Stimulated activated naive CD4-positive, alpha-beta T cell treated with Interleukin-2 at 50 U/mL for 16 hours (primary cell): ENCODE measurements around the gene CCR5AS.
"Not testable (repeated sequence)": the region's sequence is repeated elsewhere in the genome, so short reads cannot be mapped to it uniquely, and the experiment has no call there.

Source experiments
- DNase-seq: peaks from one replicate; lab custom pipeline; 2025; lab: John Stamatoyannopoulos, UW

The CCR5AS gene

DNA sequence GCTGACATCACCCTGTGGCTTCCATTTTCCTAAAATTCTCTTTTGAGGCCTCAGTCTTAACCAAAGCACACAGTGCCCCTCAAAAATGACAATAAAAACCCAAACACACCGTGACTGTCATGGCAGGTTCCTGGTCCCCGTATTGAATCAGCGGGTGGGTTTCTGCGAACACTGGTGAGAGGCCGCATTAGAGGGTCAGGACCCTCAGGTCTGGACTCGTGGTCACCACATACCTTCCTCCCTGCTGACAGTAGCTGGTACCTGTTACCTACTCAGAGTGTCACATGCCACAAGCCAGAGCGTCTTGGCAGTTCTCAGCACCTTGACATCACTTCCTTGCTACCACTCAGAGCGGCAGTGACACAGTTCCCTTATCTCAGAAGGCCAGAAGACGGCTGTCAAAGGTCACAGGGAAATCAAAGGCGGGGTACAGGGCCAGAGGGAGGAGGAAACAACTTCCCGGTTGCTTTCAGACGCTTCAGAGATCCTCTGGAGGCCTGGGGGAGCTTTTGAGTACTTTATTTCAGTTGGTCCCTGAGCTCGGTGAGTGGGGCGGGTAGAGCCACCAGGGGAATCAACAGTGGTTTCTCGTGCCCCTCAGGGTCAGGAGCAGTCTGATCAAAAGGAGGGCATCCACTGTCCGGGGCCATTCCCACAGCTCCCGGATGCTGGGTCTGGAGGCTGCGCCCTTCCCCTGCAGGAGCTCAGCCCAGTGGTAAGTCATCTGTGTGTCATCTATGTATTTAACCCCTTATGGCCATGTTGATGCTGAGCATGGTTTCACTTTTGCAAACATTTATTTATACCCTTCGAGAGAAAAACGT is at the start of gene CCR5AS, which contains the start of gene CCRL2:
Gene CCR5AS (minus strand): TSS at position 279 of the 824 bp plus-strand sequence.
Gene CCRL2 (plus strand): TSS at position 472 of the 824 bp plus-strand sequence. CDS start 821 bp downstream, outside the sequence.
- no peak for DNase-seq

DNA sequence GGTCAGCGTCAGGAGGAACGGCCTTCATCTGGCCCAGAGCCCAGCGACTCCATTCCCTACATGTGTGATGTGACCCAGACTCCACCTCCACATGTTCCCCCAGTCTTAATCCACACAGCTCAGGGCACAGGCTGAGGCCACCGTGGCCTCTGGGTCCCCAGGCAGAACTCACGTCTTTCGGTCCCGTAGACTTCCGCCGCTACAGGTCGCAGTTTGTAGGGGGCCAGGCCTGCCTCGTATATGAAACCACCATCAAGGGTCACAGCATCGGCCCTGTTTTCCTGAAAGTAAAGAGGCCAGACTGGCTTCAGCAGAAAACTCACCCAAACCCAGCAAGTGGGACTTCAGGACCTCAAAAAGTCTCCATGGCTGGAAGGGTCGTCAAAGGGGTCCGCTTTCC is 49.3 kb upstream of the CCR5AS start:
- DNase-seq = no peak

DNA sequence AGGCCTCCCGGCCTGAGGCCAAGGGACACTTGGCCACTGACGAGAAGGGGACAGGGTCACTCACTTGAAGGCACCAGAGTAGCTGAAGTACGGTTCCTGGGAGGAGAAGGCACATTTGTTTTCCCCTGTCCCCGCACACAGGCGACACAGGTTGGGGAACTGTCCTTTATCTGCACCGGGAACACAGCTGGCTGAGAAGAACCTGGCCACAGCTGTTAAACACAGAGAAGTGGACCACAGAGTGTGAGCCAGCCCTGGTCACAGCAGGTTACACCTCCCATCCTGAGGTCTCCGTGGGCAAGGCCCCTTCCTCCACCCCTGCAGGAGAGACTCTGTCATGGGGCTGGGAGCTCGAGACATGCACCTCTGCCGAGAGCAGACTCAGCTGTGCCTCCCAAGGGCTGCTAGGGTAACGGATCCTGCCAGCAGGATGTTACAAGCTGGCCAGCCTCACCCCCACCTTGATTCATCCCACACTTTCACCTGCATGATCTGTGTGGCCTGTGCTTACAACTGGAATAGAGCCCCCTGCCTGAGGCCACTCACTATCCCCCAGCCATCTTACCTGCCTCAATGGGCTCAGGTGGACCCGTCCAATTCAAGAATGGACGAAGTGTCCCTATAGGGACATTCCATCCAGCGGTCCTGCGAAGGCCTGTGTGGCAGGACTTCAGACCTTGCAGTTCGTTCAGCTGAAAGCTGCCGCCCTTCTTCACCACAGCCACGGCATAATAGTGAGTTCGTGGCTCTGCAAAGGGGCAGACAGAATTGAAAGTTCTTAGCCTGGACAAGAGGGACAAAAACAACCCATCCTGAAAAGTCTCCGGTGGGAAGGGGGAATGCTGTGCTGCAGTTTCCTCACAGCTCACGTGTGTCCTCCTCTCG is 48.6 kb upstream of the CCR5AS start:
- no peak for DNase-seq

DNA sequence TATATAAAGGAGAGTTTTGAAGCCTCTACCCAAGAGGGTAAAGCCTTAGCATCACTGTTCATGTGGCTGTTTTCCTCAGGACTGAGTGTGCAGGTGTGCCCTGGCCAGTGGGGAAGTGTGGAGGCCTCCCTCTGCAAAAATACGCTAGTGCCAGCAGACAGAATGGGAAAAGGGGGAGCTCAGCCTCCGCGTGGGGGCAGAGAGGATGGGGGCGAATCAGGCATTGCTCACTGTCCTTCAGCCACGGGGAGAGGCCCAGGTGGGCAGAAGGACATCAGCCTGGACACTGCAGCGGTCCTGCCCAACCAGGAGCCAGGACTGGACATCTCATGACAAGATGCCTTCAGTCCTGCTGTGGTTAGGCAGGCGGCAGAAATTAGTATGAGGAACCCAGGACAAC is 47.7 kb upstream of the CCR5AS start:
- DNase-seq = no peak

DNA sequence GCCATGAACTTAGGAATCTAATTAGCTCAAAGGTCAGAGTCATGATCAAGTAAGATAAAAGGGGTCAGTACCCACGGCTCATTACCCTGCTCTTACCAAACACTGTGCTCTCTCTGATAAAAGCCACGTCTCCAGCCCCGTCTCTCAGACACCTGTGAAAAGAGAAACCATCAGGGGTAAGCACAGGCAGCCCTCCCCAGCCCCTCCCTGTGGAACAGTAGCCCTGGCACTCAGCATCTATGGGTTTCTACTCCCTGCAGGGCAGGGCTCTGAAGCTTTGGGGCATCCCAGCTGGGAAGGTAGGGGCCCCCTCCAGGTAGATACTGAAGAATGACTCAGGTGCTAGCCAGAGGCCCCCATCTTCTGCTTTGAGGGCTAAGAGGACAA is 47.3 kb upstream of the CCR5AS start:
- DNase-seq = no peak

DNA sequence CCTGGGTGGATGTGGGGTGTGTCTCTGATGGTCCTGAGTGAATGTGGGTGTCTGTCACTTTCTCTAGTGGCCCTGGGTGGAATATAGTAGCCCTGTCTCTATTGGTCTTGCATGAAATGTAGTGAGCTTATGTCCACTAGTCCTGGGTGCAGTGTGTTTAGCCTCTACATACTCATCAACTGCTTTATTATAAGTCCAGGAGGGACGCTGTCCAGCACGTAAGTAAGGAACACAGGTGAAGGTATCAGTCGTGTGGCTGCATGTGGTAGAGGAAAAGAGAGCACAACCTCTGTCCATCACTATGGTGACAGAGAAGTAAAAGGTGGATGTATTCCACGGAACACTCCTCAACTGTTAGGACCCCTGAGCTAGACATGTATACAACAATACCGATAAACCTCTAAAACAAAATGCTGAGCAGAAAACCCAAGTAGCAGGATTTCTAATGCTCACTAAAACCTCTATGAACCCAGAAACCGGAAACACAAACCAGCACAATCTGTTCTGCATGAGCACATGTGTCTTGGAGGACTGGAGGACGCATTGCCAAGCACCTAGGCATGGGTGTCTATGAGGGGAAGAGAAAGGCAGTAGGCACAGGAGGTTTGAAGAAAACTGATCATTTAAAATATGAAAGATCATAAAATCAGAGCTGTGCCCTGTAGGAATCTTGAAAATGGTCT is 46.8 kb upstream of the CCR5AS start:
- DNase-seq = no peak

DNA sequence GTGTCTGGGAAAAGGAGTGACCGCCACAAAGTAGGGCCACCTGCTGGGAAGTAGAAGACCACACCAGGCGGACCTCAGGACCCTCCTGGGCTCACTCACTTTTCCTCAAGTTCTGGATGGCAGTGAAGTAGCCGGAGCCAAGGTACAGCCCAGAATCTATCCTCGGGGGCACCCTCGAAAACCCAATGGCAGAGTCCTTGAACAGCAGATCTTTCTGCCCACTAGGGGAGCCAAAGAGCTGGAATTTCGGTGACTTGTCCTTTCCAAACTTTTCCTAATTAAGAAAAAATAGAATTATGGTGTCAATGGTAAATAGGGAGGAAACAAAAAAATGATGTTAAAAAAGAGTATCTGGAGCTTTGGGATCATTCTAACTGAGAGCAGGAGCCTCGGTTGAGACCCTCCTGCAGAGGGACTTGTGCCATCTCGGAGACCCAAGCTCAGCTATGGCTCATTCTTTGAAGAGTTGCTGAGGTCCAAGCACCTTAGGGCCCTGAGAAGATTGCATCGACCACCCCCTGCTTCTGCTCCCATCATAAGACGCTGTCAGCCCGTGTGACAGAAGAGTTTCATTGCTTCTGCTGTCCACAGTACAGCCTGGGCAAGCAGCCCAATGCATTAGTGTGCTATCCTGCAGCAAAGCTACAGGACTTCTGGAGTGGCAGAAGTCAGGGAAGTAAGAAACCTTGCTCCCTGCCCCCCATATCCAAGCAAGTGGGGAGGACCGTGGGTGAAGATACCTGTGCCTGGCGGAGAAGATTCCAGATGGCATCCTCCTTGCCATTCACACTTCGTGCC is 43.1 kb upstream of the CCR5AS start:
- DNase-seq = no peak

DNA sequence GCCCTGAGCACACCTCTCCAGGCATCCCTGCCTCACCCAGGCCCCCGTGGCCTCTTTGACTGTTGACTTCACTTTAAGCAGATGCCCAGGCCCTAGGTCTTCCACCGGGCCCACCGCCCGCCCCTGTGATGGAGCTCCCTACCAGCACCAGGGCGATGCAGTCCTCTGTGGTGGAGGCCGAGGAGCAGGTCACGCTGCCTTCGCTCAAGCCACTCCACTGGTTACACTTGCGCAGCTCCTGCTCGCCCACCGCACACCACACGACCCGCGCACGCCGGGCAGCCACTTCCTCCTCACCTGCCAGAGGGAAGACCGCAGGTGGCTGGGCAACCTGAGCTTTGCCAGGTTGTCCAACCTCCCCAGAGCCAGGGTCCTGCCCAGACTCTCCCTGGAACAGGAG is 41.9 kb upstream of the CCR5AS start:
- DNase-seq = no peak

DNA sequence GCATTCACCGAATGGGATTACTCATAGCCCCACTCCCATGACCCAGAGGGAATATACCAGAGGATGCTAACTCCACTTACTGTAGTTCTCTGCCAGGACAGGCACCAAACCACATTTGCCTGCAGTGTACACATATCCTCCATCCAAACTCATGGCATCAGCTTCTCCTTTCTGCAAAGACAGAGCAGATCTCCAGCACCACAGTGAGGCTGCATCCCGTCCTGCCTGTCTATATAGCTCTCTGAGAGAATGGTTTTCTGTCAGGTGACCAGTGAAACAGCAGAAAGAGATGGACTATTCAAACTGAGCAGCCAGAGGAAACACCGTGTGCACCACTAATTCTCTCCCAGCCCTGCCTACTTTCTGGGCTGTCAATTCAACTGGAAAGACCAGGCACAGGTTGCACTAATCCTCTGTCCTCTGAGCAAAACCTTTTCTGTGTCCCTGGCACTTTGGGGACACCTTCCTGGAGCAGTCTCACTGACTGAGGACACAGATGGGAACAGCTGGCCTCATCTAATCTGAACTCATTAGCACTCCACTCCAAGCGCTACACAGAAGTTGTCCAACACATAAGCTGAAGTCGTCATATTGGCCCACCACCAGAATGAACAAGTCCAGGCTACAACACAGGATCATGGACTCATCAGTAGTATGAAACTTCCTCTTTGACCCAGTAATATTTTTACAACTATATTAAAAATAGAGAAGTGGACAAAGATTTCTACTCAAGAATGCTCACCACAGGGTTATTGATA is 40.5 kb upstream of the CCR5AS start:
- DNase-seq = no peak

DNA sequence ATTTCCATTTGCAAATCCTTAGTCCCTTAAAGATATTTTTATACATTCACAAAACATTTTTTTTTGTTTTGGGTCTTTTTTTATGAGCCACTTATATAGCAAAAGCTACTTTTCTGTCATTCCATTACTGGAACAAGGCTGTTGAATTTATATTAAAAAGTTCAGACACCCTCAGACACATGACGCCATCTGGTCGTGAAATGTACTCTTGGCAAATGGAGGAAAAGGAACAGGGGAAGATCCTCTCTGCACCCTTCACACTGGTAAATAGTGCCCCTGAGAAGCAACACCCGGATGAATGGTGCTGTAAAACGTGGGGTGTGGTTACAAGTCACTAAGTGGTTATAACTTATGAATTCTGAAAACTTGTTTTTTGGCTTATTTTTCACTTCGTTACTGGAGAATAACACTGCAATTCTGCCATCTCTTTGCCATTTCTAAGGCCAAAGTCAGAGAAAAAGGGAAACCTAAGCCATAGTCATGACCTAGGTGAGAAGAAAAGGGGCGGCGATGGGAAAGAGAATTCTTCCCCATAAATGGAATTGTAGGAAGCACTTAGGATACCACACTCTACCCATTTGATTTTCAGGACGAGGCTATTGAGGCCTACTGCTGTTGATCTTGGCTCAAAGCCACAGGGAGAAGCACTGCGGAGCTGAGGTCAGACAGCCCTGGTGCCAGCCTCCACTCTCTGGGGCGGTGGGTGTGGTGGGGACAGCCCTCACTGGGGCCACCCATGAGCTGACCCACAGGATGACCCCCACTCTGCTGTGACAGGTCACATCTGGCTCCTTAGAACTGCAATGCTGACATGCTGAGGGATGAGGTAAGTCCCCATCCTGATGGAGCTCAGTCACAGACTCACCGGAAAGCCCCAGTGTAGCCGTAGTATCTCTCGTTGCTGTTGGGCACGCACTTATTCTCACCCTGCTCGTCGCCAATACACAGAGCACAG is 36.0 kb upstream of the CCR5AS start:
- no peak for DNase-seq

DNA sequence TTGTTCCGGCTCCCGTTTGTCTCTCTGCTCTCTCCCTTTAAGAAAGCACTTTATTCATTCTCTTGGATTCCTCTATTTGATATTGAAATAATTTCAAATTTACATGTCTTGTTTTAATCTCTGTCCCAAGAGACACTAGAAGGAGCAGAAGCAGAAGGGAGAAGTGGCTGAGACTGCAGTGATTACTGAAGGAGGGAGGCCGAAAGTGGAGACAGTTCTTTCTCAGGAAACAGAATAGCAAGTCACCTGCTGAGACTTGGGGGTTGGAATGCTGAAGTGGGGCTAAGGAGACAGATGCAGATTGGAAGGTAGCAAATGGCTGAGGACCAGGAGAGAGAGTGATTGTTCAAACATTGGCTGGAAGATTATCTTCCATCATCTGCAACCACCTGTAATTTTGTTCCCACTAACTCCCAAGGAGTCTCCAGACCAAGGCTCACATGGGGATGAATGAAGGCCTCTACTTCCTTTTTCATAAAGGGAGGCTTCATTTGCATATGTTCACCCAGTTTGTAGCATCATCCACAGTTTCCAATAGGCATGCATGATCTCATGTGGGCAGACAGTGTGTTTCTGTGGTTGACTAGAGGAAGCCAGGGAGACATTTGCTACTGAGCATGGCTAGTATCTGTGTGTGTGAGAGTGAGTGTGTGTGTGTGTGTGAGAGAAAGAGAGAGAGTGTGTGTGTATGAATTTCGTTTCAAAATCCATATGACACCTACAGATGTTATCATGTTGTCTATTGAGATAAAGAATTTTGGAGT is 33.8 kb upstream of the CCR5AS start:
- peak; percentile 12 for DNase-seq

DNA sequence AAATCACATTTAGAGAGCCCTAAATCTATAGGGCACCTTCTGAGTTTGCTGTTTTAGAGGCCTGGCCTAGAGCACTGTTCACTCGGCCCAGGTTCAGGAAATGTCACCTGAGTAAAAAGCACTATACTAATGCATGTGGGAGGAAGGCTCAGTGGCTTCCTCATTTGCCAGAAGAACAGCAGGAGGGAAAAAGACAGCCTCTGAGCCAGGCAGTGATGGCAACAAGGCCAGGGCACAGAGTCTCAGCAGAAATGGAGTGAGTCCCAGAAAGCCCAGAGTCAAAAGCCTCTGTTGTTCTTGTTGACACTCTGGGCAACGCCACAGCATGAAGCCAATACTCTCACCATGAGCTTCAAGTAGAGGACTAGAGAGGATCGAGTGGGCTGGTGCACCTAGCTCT is 32.0 kb upstream of the CCR5AS start:
- no peak for DNase-seq

DNA sequence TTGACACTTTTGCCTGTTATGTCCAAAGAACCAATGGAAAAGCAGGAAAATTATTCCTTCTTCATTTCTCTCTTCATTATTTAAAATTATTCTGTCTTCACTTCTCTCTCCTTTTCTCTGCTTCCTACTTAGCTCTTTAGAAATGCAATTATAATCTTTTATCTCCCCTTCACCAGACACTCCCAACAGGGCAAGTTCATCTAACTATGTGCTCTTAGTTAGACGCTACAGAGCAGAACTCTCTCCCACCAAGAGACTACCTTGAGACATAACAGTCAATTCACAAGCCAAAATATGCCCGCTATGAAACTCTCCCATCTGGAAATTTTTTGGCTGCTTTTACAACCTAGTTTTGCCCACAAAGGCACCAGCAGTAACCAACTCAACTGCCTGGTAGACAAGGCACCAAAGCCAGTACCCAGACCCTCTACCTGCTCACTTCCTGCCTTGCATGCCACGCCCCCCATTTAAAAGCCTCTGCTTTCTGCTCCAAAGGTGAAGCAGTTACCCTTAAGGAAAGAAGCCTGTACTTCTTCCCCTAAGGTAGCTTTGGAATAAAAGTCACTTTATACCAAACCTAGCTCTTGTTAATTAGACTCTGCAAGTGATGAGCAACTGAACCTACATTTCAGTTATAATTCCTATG is 28.3 kb upstream of the CCR5AS start:
- DNase-seq = no peak

DNA sequence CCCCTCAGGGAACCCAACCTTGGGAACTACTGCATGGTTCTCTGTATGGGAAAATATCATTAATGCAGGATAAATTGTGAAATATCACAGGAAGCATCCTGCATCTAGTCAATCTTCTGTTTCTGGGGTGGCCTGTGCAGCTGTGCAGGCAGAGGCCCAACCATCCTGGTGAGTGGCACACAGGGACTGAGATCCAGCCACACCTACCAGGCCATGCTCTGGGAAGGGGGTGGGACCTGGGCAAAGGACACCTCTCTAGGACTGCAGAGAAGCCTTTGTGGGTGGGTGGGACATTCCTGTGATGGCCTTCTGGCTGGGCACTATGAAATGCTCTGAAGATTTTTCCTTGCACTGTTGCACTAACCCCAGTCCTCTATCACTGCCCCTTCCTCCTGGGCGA is 27.0 kb upstream of the CCR5AS start:
- DNase-seq = no peak

DNA sequence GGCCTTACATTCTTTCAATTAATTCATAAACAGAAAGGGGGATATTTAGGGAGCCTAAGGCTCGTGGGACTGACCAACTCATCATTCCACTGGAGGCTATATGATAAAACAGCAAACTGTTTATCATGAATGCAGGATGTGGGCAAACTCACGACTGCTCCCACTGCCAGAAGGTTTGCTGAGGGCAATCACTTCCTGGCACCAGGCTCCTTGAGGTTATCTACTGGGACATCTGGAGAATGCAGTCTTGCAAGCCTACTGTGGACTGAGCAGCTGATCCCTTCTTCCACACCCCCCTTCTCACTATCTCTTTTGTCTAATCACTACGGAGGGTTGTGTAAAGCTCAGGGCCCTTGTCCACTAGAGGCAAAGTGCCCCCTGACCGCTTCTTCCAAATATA is 26.3 kb upstream of the CCR5AS start:
- DNase-seq = not testable (repeated sequence)

DNA sequence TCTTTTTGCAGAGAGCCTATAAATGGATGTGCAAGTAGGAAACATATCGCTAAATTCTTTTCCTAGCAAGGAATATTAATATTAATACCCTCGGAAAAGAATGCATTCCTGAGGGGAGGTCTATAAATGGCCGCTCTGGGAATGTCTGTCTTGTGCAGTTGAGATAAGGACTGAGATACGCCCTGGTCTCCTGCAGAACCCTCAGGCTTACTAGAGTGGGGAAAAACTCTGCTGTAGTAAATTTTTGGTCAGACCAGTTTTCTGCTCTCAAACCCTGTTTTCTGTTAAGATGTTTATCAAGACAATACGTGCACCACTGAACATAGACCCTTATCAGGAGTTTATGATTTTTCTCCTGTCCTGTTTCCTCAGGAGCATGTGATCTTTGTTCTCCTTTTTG is 25.0 kb upstream of the CCR5AS start:
- DNase-seq = not testable (repeated sequence)

DNA sequence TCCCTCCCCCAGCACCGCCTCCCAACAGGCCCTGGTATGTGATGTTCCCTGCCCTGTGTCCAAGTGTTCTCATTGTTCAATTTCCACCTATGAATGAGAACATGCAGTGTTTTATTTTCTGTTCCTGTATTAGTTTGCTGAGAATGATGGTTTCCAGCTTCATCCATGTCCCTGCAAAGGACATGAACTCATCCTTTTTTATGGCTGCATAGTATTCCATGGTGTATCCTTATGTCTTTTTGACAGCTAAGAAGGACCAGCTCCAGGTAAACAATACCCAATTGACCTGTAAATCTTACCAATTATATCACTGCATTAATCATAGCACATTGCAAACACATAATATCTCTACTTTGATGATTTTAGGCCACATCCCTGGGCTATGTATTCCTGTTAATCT is 24.0 kb upstream of the CCR5AS start:
- not testable (repeated sequence) for DNase-seq

DNA sequence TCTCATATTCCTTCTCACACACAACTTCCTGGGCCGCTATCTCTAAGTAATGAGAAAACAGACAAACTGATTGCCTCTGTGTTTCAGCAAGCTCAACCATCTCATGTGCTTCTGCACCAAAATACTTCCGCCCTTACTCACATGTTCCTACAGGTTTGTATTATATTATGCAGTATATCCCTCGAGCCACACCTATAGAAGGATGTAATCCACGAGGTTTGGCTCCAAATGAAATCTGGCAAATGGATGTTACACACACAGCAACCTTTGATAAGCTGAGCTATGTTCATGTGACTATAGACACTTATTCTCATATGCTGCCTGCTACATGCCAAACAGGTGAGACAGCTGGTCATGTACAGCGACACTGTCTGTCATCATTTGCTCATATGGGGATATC is 22.8 kb upstream of the CCR5AS start:
- no peak for DNase-seq
